HG03175 (cell line): ENCODE data around the gene OR4F6.

ENCODE experiments used
- ATAC-seq: cut with Tn5 transposase; IDR thresholded peaks from one replicate; pipeline ENCODE4 v1.9.1; 2021; ENCODE audit warnings: mild to moderate bottlenecking, moderate library complexity; ENCODE audit not compliant: unreplicated experiment

OR4F6 gene

DNA sequence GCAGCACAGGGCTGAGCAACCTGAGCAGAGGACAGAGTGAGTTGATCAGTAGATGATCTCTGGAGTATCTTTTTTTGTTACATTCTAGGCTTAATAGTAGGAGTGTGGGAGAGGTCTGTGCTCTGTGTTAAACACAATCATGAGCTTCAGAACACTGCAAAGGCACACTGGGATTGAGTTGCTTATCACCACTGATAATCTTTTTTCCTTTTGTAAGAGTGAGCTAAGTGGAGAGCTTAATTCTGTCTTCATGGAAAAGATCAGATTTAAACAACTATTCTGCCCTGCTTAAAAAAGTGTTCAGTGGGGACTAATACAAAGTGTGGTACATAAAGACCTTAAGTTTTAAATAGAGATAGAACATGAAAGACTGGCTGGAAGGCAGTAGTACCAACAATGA is 1.1 kb downstream of the OR4F6 start:
- no peak for ATAC-seq

DNA sequence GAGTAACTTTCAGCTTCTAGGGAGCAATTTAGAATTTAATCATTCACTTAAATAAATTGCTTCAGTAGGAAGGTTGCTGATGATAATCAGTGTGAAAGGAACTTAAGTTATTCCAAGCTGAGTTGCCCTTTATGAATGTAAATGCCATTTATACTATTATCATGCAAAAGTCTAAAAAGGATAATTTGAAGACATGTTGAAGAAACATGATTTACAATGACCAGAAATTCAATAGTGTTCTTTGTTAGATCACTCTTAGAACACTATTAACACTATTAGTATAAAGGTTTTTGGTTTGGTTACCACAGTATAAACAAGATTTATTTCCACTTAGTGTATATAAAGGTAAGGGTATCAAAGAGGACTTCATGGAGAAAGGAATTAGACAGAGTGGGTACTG is 1.6 kb downstream of the OR4F6 start:
- ATAC-seq = no peak

- ATAC-seq = no peak
Observed at GRCh38 chr15:101805605-101806345, 2.5 kb downstream of the OR4F6 start.

- no peak for ATAC-seq
Observed at GRCh38 chr15:101807345-101807945, 4.1 kb downstream of the OR4F6 start.

DNA sequence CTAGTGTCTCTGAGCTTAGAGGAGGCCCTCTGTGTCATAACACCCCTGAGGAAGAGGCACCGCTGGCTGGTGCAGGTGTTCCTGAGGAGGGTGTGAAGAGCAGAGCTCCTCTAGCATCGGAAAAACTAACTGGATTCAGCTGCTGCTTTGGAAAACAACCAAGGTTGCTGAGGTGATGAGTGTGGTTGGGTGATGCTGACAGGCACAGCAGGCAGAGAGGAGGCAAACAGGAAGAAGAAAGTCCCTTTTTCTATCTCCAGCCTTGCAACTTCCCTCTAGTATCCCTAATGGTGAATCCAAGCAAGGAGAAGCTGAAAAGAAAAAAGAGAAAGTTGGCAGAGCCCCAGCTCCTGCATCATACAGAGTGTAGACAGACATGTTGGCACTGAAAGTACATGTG is 4.9 kb downstream of the OR4F6 start:
- ATAC-seq = no peak

DNA sequence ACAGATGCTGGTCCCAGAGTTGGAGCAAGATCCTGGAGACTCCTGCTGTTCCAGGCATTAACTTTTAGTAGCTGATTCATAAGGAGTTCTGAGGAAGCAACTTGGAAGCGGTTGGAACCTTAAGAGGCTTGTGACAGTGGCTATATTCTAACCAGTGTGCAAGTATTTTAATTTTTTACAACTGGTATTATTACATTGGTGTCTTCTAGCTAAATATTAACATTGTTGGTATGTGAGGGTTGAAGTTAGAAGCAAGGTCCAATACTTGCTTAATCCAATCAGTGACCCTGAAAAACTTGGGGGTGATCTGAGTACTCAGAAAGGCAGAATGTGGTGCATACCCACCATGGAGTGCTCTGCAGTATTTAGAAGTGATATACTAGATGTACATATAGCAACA is 7.1 kb downstream of the OR4F6 start:
- ATAC-seq = no peak

GRCh38 chr15:101810876-101811275 is 7.6 kb downstream of the OR4F6 start:
- ATAC-seq = no peak

DNA sequence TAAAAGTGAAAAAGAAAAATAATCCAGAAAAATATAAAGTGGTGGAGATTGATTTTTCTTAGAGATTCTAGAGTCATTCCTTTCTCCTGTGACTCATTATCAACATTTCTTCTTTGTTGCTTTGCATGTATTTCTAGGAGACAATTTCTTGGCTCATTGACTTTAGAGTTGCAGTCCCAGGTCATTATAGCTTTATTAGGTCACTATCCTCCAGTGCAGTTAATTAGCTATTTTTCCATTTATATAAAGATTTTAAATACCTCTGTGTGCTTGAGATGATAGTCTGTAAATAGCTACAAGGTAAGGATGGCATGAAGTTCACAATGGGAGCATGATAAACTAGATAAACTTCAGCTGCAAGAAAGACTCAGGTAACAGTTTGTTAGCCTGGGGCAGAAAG is 8.6 kb downstream of the OR4F6 start, which contains the start of gene OR4F15:
OR4F15 (plus strand) TSS at position 301 of the 400 bp plus-strand sequence. CDS start 5,985 bp downstream, outside the sequence.
- no peak for ATAC-seq

DNA sequence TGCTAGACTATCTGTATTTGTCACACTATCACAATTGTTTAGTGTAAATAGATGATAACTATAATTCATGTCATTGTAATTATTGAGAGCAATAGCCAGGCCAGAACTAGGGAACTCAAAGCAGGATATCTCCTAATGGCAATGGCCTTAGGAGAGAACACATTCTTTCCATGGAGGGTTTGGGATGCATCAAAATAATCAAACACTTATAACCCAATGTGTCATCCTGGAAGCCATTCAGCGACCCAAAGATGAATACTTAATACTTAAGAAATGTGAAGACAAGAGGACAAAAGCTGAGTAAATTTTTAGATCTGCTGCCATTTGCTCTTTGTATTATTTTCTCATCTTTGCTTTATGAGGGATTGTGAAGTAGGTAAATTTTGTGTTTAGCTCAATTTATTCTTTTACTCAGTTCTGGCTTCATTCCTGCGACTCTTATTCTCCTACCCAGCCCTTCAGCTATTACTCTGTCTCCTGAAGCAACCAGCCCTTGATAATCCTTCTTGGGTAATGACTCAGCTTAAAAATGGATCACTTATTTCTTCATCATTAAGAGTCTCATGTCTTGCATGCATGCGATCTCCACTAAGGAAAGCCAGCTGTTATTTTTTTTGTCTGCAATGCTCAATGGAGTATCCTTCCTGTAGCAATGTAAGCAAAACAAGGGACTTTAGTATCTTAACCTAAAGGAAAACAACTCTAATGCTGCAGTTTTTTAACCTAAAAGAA is 10.7 kb downstream of the OR4F6 start:
- no peak for ATAC-seq

DNA sequence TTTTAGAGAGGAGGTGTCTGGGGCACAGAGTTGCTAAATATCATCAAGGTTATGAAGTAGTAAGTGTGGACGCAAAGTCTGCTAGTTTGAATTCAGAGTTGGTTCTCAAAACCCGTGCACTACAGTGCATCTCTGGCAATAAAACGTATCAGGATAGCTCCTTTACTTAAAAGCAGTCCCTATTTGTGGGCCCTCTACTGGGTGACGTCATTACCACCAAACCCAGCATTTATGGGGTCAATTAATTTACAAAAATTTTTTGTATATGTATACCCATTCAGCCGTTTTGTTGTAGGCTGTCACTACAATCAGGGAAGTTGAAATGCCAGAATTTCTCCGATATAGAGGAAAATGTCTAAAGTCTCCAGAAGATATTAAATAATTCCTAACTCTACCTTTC is 17.5 kb downstream of the OR4F6 start:
- no peak for ATAC-seq

GRCh38 chr15:101827257-101827656 is 23.9 kb downstream of the OR4F6 start:
- ATAC-seq = no peak

DNA sequence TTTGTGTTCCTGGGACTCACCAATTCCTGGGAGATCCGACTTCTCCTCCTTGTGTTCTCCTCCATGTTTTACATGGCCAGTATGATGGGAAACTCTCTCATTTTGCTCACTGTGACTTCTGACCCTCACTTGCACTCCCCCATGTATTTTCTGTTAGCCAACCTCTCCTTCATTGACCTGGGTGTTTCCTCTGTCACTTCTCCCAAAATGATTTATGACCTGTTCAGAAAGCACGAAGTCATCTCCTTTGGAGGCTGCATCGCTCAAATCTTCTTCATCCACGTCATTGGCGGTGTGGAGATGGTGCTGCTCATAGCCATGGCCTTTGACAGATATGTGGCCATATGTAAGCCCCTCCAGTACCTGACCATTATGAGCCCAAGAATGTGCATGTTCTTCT is 25.5 kb downstream of the OR4F6 start:
- no peak for ATAC-seq

- no peak for ATAC-seq
Observed at GRCh38 chr15:101841656-101842055, 38.3 kb downstream of the OR4F6 start.

- no peak for ATAC-seq
Observed at GRCh38 chr15:101844916-101845315, 41.6 kb downstream of the OR4F6 start.

GRCh38 chr15:101852356-101852755 is 49.0 kb downstream of the OR4F6 start:
- ATAC-seq = no peak
